Caco-2 (cell line): ENCODE results near the gene FAM47E. TPM values are rescaled to one million over a fixed set of nuclear protein-coding genes. Genes with fewer than 3 reads are reported as not detected.

Source experiments
- BruUV-seq: library from RNA; stranded (reverse); fragments of 400-500 nt; replicated peaks from 2 replicates; lab custom pipeline; 2021; lab: Mats Ljungman, UMichigan
- CTCF ChIA-PET: fragments of 300-600 bp; sonication (Branson Sonifier 250); formaldehyde crosslinking; loops from one replicate; lab custom pipeline; 2022; ENCODE audit warnings: antibody characterized with exemption; lab: Charles Lee
- POLR2A ChIA-PET: fragments of 300-600 bp; sonication (Branson Sonifier 250); formaldehyde crosslinking; loops from one replicate; lab custom pipeline; 2022; ENCODE audit warnings: antibody characterized with exemption; lab: Charles Lee
- DNase-seq, 2 experiments: peaks; one replicate each; pipeline versions ENCODE4 v3.0.0 to v3.0.0-alpha.2; 2020 to 2022
- H3K27me3 ChIP-seq: replicated peaks from 2 replicates; pipeline ENCODE4 v1.6.0; 2011; ENCODE audit warnings: low read length; ENCODE audit not compliant: control insufficient read depth, insufficient read depth
- H3K36me3 ChIP-seq: 2 replicates; pipeline ENCODE4 v1.5.1; 2011; ENCODE audit warnings: low read length; ENCODE audit not compliant: control insufficient read depth, insufficient read depth
- H3K4me1 ChIP-seq: fragments of 250-450 bp; sonication (Bioruptor Pico); 2 replicates; pipeline ENCODE4 v1.5.1; 2020; ENCODE audit warnings: mild to moderate bottlenecking
- H3K4me3 ChIP-seq: 2 replicates; pipeline ENCODE4 v1.5.1; 2011; ENCODE audit warnings: low read depth, mild to moderate bottlenecking, control low read depth, low read length
- H3K9me3 ChIP-seq: fragments of 250-450 bp; sonication (Bioruptor Pico); 2 replicates; pipeline ENCODE4 v1.5.1; 2020; ENCODE audit warnings: mild to moderate bottlenecking, moderate library complexity
- H3K27ac Mint-ChIP-seq: one replicate; pipeline ENCODE4 v1.8.0; 2022; ENCODE audit warnings: mixed read lengths; ENCODE audit not compliant: unreplicated experiment
- H3K27me3 Mint-ChIP-seq: one replicate; pipeline ENCODE4 v1.8.0; 2022; ENCODE audit warnings: mixed read lengths; ENCODE audit not compliant: insufficient read depth, unreplicated experiment
- H3K36me3 Mint-ChIP-seq: one replicate; pipeline ENCODE4 v1.8.0; 2022; ENCODE audit warnings: mild to moderate bottlenecking, mixed read lengths; ENCODE audit not compliant: insufficient read depth, unreplicated experiment
- H3K4me1 Mint-ChIP-seq: one replicate; pipeline ENCODE4 v1.8.0; 2022; ENCODE audit warnings: low read depth, mixed read lengths; ENCODE audit not compliant: unreplicated experiment
- H3K4me3 Mint-ChIP-seq: one replicate; pipeline ENCODE4 v1.8.0; 2022; ENCODE audit warnings: mild to moderate bottlenecking, moderate library complexity, mixed read lengths; ENCODE audit not compliant: unreplicated experiment
- H3K9me3 Mint-ChIP-seq: one replicate; pipeline ENCODE4 v1.8.0; 2022; ENCODE audit warnings: mixed read lengths; ENCODE audit not compliant: unreplicated experiment
- CTCF ChIP-seq, 2 experiments: fragments of 200-600 bp in 1 of 2; IDR thresholded peaks; 1 replicate in 1 of 2; 2 replicates in 1 of 2; pipeline versions ENCODE4 v1.5.1 to v1.8.0; 2011 to 2022; ENCODE audit warnings: antibody characterized with exemption in 1 of 2, control low read depth in 1 of 2, inconsistent platforms in 1 of 2, low read depth in 1 of 2, low read length in 1 of 2, mild to moderate bottlenecking in 1 of 2, moderate library complexity in 1 of 2; ENCODE audit not compliant: insufficient read depth in 1 of 2, severe bottlenecking in 1 of 2, unreplicated experiment in 1 of 2
- intact Hi-C: fragments of 100-400 bp; cut with micrococcal nuclease; formaldehyde crosslinking; loops from one replicate; pipeline ENCODE4 v1.10.0; 2022; ENCODE audit not compliant: unreplicated experiment
- total RNA-seq: library from RNA; stranded (reverse); gene quantifications from 2 replicates; pipeline ENCODE4 v1.2.3, GENCODE V29; 2022

Gene FAM47E
- total RNA-seq, 1 experiment from 2014 or later: 6.6 TPM

DNA sequence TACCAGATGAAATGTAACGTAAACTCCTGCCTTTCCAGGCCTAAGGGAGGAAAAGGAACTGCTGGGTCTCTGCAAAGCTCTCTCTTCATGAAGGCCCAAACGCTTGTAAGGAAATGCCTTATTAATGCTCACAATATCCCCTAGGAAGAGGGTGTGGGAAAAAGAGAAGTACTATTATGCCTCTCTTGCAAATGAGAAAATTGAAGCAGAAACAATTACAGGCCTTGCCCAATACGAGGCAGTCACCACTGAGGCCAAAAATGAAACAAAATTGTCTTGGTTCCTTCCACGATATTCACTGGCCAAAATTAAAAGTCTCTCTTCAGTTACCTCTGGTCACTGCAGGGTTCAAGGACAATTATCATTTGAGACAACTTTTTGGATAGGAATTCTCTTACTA lies 41.1 kb upstream of the FAM47E start:
- ChIA-PET POLR2A (no interaction called here), CTCF (no interaction called here)
- no peak for DNase-seq
- intact Hi-C loops: loop anchor here (10.0 kb wide), 1 partner anchor 94 kb away; the partner anchor contains the start of gene STBD1
- Histone ChIP-seq H3K27me3 (no peaks in the 10 kb centered on the region), H3K4me3 (no peak overlapping the region), H3K4me1 (peaks cover 49% of the 10 kb centered on the region), H3K36me3 (no peaks in the 10 kb centered on the region; the same call in 1 of the 2 replicates), H3K9me3 (no peaks in the 10 kb centered on the region)
- no peak overlapping the region for H3K4me3 Mint-ChIP-seq
- peaks cover 14% of the 10 kb centered on the region for H3K36me3 Mint-ChIP-seq
- H3K27me3 Mint-ChIP-seq: no peaks in the 10 kb centered on the region
- H3K9me3 Mint-ChIP-seq: no peaks in the 10 kb centered on the region
- H3K27ac Mint-ChIP-seq: no peak overlapping the region
- no peak for TF ChIP-seq CTCF (IDR thresholded peaks at IDR 0.05; ENCODE audit: insufficient read depth in 1 of 2, low read depth in 1 of 2, low read length in 1 of 2, severe bottlenecking in 1 of 2, unreplicated experiment in 1 of 2)
- BruUV-seq: no TSS peak
- H3K4me1 Mint-ChIP-seq: peaks cover 40% of the 10 kb centered on the region

DNA sequence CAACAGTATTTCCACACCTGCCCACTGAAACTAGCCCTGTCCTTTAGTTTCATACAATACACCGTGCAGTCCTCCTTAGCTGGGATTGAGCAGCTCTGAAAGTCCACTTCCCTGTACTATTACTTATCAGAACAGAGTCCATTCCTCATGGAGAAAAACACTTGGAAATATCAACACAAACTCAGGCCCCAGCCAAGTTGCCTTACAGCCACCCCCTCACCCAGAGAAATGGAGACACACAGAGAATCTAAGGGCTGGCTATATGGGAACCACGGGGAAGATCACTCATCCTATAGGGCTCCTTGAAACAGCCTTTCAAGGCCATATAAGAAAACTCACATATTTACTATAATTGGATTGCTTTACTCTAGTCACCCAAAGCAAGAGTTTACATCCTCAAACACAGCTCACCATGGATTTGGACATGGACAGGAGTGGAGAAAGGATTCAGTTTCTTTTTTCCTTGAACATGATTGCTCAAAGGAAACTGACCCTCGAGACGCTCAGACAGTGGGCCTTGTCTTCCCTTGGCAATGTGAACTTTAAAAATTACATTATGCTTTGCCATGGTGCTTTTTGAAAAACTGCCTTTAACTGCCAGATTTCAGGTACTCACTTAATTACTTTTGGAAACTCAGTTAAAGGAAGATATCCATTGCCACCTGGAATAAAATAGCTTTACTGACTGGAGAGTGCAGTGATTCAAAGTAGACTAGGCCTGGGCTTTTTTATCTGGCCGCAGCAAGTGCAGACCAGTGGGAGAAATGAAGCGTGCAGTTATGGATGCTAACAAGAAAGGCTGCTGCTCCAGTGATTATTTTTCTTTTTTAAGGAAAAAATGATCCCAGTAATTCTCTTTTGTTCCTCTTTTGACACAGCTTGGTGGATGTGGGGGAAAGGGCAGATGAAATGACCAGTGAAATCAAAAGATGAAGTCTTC lies 39.5 kb upstream of the FAM47E start:
- Mint-ChIP-seq H3K4me1 (peaks cover 55% of the 10 kb centered on the region), H3K4me3 (peak overlapping the region; percentile 84), H3K27me3 (no peaks in the 10 kb centered on the region), H3K9me3 (no peaks in the 10 kb centered on the region), H3K27ac (peak overlapping the region; percentile 83), H3K36me3 (peaks cover 14% of the 10 kb centered on the region)
- BruUV-seq: no TSS peak
- H3K27me3 ChIP-seq: no peaks in the 10 kb centered on the region
- intact Hi-C loops: loop anchor here (10.0 kb wide), 1 partner anchor 93 kb away; the partner anchor contains the start of gene STBD1
- H3K4me3 ChIP-seq: peak overlapping the region; percentile 84
- H3K9me3 ChIP-seq: no peaks in the 10 kb centered on the region
- TF ChIP-seq CTCF (IDR thresholded peaks at IDR 0.05; ENCODE audit: insufficient read depth in 1 of 2, low read depth in 1 of 2, low read length in 1 of 2, severe bottlenecking in 1 of 2, unreplicated experiment in 1 of 2): no peak
- peaks cover 61% of the 10 kb centered on the region for H3K4me1 ChIP-seq
- ChIA-PET CTCF (interaction anchor here (0.7 kb wide), 1 partner anchor 24 kb away, joined by 4 read pairs; no protein-coding TSS in a partner anchor), POLR2A (no interaction called here)
- no peaks in the 10 kb centered on the region; the same call in 1 of the 2 replicates for H3K36me3 ChIP-seq
- no peak for DNase-seq

DNA sequence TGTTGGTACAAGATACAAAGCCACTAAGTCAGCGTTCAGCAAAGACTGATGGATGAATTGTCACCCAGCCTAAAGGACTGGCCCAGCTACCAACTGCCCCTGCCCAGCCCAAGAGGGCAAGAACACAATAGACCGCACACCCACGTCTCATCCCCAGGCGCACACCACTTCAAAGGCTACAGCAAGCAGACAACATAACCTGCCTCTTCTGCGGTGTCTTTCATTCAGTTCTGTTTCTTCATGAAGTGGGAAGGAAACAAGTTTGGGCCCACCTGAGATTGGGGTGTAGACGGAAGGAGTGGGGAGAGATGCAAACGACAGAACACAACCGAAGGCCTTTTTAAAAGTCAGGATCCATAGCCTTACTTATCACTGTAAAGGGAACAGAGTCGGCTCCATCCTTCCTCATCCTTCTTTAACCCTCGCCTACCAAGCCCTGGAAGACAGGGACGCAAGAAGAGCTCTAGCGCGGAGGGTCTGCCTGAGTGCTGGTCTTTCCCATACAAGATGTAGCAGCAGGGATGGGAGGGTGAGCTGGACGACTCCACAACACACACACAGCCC lies 38.6 kb upstream of the FAM47E start:
- ChIA-PET POLR2A (no interaction called here), CTCF (interaction anchor here (0.7 kb wide), 1 partner anchor 23 kb away, joined by 4 read pairs; no protein-coding TSS in a partner anchor)
- no peak for TF ChIP-seq CTCF (IDR thresholded peaks at IDR 0.05; ENCODE audit: insufficient read depth in 1 of 2, low read depth in 1 of 2, low read length in 1 of 2, severe bottlenecking in 1 of 2, unreplicated experiment in 1 of 2)
- H3K4me1 Mint-ChIP-seq: peaks cover 58% of the 10 kb centered on the region
- H3K36me3 Mint-ChIP-seq: peaks cover 21% of the 10 kb centered on the region
- H3K36me3 ChIP-seq: no peaks in the 10 kb centered on the region; the same call in 1 of the 2 replicates
- intact Hi-C loops: loop anchor here (1.0 to 10.0 kb wide), 4 partner anchors 13 to 92 kb away; partner anchors contain the start of genes FAM47E and STBD1
- H3K9me3 Mint-ChIP-seq: no peaks in the 10 kb centered on the region
- BruUV-seq: no TSS peak
- H3K4me3 ChIP-seq: peak overlapping the region; percentile 84
- H3K4me1 ChIP-seq: peaks cover 59% of the 10 kb centered on the region
- no peak for DNase-seq
- H3K27me3 ChIP-seq: no peaks in the 10 kb centered on the region
- H3K27me3 Mint-ChIP-seq: no peaks in the 10 kb centered on the region
- H3K4me3 Mint-ChIP-seq: peak overlapping the region; percentile 84
- peak overlapping the region; percentile 83 for H3K27ac Mint-ChIP-seq
- H3K9me3 ChIP-seq: no peaks in the 10 kb centered on the region
